CD4-positive, alpha-beta T cell treated with Interleukin-10 for 1 hour (primary cell): ENCODE measurements around the gene PUS10.
"Not testable (repeated sequence)": the region's sequence is repeated elsewhere in the genome, so short reads cannot be mapped to it uniquely, and the experiment has no call there.

Source experiments
- DNase-seq: peaks from one replicate; pipeline ENCODE4 v3.0.0-alpha.2; 2020

The PUS10 gene

DNA sequence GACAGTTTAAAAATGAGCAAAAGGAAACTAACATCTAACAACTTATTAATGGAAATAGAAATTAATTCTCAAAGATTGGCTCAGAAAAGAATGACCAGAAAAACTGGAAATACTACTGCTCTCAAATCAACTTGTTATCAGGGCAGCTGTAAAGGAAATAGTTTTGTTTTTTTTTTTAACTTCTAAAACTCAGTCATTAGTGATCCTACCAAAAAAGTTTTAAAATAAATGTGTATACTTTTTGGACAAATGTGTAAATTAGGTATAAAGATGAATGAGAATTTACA lies 52.6 kb downstream of the PUS10 start:
- DNase-seq = no peak

- DNase-seq = peak; percentile 62
Observed at GRCh38 chr2:60964651-60965498, 53.2 kb downstream of the PUS10 start.

- no peak for DNase-seq
Observed at GRCh38 chr2:60963190-60963589, 54.9 kb downstream of the PUS10 start.

DNA sequence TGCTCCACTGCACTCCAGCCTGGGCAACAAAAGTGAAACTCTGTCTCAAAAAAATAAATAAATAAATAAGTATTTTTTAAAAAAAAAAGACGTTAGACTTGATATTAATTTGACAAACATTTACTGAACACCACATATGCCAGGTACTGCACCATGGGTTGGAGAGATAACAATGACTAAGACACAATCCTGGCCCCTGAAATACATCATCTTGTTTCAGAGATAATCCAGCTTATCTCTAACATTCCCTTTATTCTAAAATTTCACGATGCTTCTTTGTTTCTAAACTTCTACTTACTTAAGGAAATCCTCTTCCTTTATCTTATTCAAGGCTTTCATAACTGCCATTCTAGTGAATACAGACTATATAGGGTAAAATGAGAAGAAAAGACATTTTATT lies 55.5 kb downstream of the PUS10 start:
- no peak for DNase-seq

DNA sequence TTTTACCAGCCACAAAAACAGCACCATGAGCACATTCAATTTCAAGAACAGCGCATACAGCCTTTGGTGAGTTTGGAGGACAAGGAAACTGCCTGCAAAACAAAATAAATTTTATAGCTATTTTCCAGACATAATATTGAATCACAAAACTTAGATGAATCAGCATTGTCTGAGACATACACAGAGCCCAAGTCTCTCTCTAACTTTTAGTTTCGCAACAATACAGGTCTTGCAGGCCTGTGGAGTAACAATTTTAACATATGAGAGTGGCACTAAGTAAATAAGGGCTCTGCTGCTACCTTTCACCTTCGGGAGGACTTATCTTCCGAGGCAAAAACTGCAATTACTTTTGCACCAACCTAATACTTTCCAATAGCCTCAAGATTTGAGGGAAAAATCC lies 56.6 kb downstream of the PUS10 start:
- no peak for DNase-seq

DNA sequence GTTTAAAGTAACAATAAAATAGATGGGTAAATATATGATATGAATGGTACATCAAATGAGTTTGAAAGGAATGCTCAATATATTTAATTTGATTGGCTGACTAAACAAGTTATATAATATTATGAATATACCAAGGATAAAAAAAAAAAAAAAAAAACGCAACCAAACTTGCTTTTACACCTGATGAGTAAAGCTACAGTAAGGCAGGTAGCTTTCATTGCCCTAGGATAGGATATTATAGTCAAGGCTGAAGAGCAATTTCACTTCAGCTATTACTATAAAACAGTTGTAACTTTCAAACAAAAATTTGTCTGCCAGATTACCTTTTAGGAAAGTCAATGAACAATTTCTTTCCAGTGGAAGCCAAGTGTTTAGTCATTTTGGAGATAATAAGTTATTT lies 57.3 kb downstream of the PUS10 start:
- no peak for DNase-seq

DNA sequence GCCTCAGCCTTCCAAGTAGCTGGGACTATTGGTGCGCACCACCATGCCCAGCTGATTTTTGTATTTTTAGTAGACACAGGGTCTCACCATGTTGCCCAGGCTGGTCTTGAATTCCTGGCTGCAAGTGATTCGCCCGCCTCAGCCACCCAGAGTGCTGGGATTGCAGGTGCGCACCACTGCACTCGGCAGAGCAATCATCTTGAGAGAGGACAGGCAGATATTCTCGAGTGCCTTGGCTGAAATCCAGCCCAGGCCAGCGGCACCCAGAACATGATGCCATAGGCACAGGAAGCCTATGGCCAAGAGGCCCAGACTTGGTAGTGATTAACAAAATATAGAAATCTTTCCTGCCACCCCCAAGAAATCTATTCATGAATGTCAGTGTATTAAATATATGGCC lies 58.6 kb downstream of the PUS10 start:
- no peak for DNase-seq

DNA sequence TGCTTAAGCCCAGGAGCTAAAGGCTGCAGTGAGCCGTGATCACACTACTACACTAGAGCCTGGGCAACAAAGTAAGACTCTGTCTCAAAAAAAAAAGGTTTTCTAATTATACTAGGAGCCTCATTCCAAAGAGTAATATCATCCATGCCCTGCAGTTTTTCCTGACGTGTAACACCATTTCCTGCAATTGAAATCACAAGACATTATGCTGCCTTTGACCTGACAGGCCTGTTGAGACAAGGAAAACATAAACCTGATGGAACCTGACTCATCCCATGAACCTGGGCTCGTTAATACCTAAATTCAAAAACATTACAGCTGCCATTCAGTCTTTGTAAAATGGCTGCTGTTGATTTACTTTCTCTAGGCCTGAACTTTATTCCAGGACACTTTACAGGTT lies 59.3 kb downstream of the PUS10 start:
- no peak for DNase-seq

DNA sequence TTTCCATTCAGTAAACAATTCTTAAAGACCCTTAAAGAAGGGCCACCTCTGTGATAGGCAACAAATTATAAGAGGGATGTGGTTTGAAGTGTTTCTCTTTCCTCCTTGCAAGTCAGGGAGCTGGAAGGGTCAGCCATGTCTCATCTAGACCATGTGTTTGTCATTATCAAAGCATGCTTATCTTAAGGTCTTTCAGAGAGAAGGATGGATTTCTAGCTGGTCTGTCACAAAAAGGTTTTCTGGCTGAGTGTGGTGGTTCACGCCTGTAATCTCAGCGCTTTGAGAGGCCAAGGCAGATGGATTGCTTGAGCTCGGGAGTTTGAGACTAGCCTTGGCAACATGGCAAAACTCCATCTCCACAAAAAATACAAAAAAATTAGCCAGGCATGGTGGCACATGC lies 59.7 kb downstream of the PUS10 start:
- DNase-seq = no peak

DNA sequence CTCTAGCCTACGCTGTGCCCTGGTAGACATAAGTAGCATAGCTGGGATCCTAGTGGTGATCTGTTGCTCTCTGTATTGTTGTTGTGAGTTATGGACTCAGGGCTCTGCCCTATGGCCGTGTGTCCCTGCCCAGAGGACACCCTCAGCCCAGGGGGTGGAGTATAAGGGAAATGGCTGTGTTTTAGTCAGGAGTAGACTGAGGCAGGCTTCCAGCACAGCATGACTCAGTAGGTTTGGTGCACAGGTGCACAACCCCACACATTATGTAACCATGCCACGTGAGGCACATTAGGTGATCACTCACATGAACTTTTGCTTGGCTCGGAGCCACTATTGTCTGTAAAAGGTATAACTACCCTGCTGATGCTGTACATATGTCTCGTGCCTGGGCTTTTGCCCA lies 60.4 kb downstream of the PUS10 start:
- DNase-seq = no peak

DNA sequence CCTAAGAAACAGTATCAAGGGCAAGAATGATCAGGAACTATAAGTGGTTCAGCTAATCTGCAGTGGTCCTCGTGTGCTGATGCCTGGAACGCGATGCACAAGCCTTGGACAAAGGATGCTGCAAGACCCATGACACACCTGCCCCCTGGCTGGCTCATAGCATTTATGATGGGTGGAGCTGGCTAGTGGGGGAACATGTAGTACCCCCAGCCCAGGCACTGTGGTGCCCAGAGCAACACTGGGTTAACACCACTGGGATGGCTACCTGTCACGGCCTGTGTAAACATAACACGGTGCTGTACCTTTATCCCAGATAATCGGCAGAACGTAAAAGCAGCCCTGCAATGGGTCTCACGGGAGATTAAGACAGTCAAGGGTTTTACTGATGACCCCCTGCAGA lies 60.8 kb downstream of the PUS10 start:
- DNase-seq = no peak

DNA sequence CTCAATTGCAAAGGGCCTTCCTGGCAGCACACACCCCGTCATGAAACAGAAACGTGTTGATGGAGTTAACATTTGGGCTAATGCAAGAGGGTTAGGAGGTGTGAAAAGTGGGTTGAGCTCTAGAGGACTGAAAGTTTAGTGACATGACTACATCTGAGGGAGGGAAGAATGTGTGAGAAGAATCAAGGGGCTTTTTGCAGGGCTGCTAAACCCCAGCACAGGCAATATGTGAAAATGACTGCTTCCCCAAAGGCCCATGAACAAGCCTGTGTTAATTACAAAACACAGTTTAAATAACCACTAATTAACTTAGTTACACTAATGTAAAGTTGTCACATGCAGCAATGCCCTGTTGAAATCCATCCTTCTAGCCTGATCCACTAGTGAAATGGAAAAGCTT lies 63.9 kb downstream of the PUS10 start:
- peak; percentile 47 for DNase-seq

- peak; percentile 35 for DNase-seq
Observed at GRCh38 chr2:60948926-60949579, 69.0 kb downstream of the PUS10 start.

DNA sequence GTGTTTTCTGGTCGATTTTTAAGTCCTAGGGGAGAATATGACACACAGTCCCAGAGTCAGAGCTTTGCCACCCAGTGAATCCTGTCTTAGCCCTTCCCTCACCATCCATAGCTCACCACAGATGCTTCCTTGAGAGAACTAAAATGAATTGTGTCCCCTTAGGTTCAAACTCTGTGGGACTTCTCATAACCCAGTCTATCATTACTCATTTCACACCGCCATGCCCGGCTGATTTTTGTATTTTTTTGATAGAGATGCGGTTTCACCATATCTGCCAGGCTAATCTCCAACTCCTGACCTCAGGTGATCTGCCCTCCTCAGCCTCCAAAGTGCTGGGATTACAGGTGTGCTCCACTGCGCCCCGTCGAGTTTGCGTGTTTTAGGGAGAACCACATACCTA lies 69.9 kb downstream of the PUS10 start:
- no peak for DNase-seq

DNA sequence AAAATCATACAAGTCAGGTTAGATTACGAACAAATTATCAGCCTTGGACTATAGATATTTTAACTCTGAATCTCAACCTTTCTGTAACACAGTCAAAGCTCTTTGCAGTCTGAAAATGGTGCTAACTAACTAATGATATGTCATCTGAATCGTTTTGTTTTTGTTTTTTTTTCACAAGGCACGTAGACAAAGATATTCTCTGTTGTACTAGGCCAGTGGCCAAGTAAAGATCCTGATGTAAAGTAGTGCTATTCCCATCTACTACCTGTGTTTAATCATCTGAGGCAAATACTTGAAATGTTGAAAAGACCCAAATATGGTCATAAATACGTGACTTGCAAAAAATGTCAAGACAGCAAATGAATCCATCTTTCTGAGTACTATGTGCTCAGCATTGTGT lies 71.0 kb downstream of the PUS10 start:
- no peak for DNase-seq

DNA sequence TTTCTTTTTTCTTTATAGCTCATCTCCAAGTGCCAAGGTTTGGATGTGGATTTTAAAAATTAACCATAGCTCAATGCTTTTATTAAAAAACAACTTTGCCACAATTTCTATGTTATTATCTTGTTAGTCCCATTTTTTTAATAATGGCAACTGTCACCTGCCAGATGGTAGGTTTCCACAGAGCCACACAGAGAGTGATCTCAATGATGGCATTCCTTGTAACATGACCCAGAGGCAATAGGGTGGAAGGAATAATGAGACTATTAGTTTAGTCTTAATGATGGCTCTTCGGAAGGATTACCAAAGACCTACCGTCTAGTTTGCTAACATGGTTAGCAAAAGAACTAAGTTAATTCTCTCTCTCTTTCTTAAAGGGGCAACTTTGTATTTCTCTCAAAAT lies 72.7 kb downstream of the PUS10 start:
- no peak for DNase-seq

DNA sequence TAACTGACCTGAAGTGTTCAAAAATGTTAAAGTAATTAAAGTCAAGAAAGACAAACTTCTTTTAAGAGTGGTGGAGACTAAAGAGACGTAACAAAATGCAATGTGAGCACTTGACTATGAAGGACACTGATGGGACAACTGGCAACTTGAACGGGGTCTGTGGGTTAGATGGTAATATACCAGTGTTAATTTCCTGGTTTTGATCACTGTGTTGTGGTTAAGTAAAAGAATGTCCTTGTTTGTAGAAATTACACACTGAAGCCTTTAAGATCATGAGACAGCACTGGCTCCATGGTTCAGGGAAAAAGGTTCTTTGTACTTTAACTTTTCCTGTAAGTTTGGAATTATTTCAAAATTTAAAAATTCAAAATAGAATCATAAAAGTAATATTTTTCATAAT lies 78.4 kb downstream of the PUS10 start:
- DNase-seq = no peak

DNA sequence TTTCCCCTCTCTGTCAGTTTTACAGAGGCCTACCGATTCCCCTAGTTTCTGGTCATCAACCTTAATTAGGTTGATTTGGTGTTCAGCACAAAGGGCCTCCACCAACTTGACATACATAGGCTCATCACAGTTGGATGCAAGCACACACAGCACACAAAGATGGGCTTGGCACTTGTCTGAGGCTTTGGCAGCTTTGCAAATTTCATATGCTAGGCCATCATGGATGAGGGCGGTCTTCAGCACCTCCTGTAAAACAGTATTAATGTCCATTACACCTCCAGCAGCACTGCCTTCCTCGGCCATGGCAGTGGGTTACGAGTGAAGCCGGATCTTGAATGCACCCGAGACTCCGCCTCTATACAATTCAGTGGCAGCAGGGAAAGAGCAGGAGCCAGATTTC lies 79.8 kb downstream of the PUS10 start:
- DNase-seq = no peak

DNA sequence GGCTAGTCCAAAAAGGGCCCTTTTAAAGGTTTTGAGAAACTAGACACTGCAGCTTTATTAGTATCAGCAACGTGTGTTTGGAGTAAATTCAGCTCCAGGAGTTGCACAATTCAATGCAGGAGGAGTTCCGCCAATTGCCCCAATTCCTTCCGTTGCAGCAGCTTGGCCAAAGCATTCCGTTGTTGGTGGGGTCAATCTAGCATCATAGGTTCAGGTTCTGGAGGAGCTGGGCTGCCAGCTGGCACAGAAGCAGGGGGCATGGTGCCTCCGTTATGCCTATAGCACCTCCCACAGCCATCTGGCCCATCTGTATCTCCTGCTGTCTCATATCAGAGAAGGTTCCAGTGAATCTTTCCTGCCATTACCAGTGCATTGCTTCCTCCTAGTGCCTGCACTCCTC lies 81.3 kb downstream of the PUS10 start:
- DNase-seq = no peak

GRCh38 chr2:60934165-60934722 lies 83.8 kb downstream of the PUS10 start:
- no peak for DNase-seq

DNA sequence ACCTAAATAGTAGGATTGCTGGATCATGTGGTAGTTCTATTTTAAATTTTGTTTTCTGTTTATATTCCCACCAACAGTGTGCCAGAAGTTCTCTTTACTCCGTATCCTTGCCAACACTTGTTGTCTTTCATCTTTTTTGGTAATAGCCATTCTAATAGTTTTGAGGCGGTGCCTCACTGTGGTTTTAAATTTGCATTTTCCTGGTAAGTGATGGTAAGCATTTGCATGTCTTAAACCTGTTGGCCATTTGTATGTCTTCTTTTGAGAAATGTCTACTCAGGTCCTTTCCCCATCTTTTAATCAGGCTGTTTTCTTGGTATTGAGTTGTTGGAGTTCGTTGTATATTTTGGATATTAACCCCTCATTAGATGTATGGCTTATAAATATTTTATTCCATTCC lies 85.1 kb downstream of the PUS10 start:
- DNase-seq = no peak

DNA sequence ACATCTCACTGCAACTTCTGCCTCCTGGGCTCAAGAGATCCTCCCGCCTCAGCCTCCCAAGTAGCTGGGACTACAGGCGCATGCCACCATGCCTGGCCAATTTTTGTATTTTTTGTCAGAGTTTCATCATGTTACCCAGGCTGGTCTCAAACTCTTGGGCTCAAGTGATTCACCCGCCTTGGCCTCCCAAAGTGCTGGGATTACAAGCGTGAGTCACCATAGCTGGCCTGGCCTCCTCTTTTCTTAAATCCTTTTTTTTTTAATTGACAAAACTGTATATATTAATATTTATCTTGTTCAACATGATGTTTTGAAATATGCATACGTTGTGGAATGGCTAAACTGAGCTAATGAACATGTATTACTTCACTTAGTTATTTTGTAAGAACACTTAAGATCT lies 86.0 kb downstream of the PUS10 start:
- DNase-seq = not testable (repeated sequence)

- no peak for DNase-seq
Observed at GRCh38 chr2:60926741-60927552, 91.1 kb downstream of the PUS10 start.
